SK-N-SH (cell line): ENCODE results near the gene CCL24. TPM values are rescaled to one million over a fixed set of nuclear protein-coding genes. Genes with fewer than 3 reads are reported as not detected.
"Not testable (repeated sequence)": the region's sequence is repeated elsewhere in the genome, so short reads cannot be mapped to it uniquely, and the experiment has no call there.

Experiments
- CTCF ChIA-PET: fragments of 300-600, 350-600 bp; formaldehyde crosslinking; extraction: SDS; loops from one replicate; lab custom pipeline; 2021; lab: Yijun Ruan, JAX
- POLR2A ChIA-PET: fragments of 350-600 bp; sonication (Branson Sonifier 250); formaldehyde crosslinking; extraction: SDS; loops from one replicate; lab custom pipeline; 2020; ENCODE audit warnings: antibody characterized with exemption, inconsistent platforms; lab: Yijun Ruan, JAX
- DNase-seq: peaks from one replicate; pipeline ENCODE4 v3.0.0; 2012
- H2AFZ ChIP-seq: fragments of 200-600 bp; sonication (generic); 2 replicates; pipeline ENCODE4 v1.8.1; 2016; ENCODE audit warnings: antibody characterized with exemption, mild to moderate bottlenecking, low read depth
- H3F3A ChIP-seq: fragments of 200-600 bp; sonication (generic); replicated peaks from 2 replicates; pipeline ENCODE3; 2016; ENCODE audit warnings: antibody characterized with exemption, mild to moderate bottlenecking; ENCODE audit not compliant: insufficient read depth
- H3K27ac ChIP-seq, 2 experiments: fragments of 200-500 bp in 1 of 2; fragments of 200-600 bp in 1 of 2; sonication (Bioruptor generic) in 1 of 2; sonication (generic), shearing (Covaris generic) in 1 of 2; 2 replicates each; pipeline versions ENCODE4 v1.5.1 to v1.6.1; 2014 to 2016; ENCODE audit warnings: low read depth in 2 of 2, inconsistent platforms in 1 of 2, low read length in 1 of 2, mild to moderate bottlenecking in 1 of 2, mixed read lengths in 1 of 2
- H3K27me3 ChIP-seq: fragments of 200-600 bp; sonication (generic), shearing (Covaris generic); 2 replicates; pipeline ENCODE4 v1.6.1; 2016; ENCODE audit warnings: mixed run types; ENCODE audit not compliant: insufficient read depth
- H3K36me3 ChIP-seq, 2 experiments: fragments of 200-500 bp in 1 of 2; fragments of 200-600 bp in 1 of 2; sonication (Bioruptor generic) in 1 of 2; sonication (generic) in 1 of 2; replicated peaks in 1 of 2; 2 replicates each; pipeline versions ENCODE3 to v1.5.1; 2014 to 2016; ENCODE audit warnings: low read length in 1 of 2, mild to moderate bottlenecking in 1 of 2; ENCODE audit not compliant: insufficient read depth in 2 of 2, control insufficient read depth in 1 of 2
- H3K4me1 ChIP-seq, 2 experiments: fragments of 200-500 bp in 1 of 2; fragments of 200-600 bp in 1 of 2; sonication (Bioruptor generic) in 1 of 2; sonication (generic), shearing (Covaris generic) in 1 of 2; 2 replicates each; pipeline versions ENCODE4 v1.5.1 to v1.6.1; 2014 to 2016; ENCODE audit warnings: low read depth in 1 of 2, low read length in 1 of 2, mixed run types in 1 of 2; ENCODE audit not compliant: insufficient read depth in 2 of 2, control insufficient read depth in 1 of 2
- H3K4me2 ChIP-seq: fragments of 200-600 bp; sonication (generic), shearing (Covaris generic); 2 replicates; pipeline ENCODE4 v1.6.1; 2017; ENCODE audit warnings: mixed run types
- H3K4me3 ChIP-seq, 2 experiments: fragments of 200-500 bp in 1 of 2; fragments of 200-600 bp in 1 of 2; sonication (Bioruptor generic) in 1 of 2; sonication (generic), shearing (Covaris generic) in 1 of 2; 2 replicates each; pipeline versions ENCODE4 v1.5.1 to v1.8.1; 2014 to 2016; ENCODE audit warnings: low read depth in 2 of 2, inconsistent platforms in 1 of 2, low read length in 1 of 2, mild to moderate bottlenecking in 1 of 2, mixed read lengths in 1 of 2, moderate library complexity in 1 of 2
- H3K79me2 ChIP-seq: fragments of 200-600 bp; sonication (generic); 2 replicates; pipeline ENCODE4 v1.8.1; 2017; ENCODE audit warnings: mild to moderate bottlenecking; ENCODE audit not compliant: insufficient read depth
- H3K9ac ChIP-seq: fragments of 200-600 bp; sonication (generic); 2 replicates; pipeline ENCODE4 v1.6.1; 2017; ENCODE audit warnings: mixed run types
- H3K9me2 ChIP-seq: fragments of 200-600 bp; sonication (generic); 2 replicates; pipeline ENCODE4 v1.6.1; 2017; ENCODE audit warnings: mixed run types
- H3K9me3 ChIP-seq: fragments of 200-600 bp; sonication (generic); 2 replicates; pipeline ENCODE4 v1.6.1; 2017; ENCODE audit warnings: mixed run types, mild to moderate bottlenecking, moderate library complexity
- H4K20me1 ChIP-seq: fragments of 200-600 bp; sonication (generic); 2 replicates; pipeline ENCODE4 v1.6.1; 2017; ENCODE audit warnings: mild to moderate bottlenecking, mixed run types; ENCODE audit not compliant: insufficient read depth
- CHD2 ChIP-seq: fragments of 150-350 bp; IDR thresholded peaks from 2 replicates; pipeline ENCODE4 v1.6.1; 2018; ENCODE audit warnings: low read length; ENCODE audit not compliant: partially characterized antibody
- CTCF ChIP-seq: fragments of 200-600 bp; sonication (generic); IDR thresholded peaks from 2 replicates; pipeline ENCODE4 v1.6.1; 2017; ENCODE audit warnings: antibody characterized with exemption, mild to moderate bottlenecking, moderate library complexity
- ELF1 ChIP-seq: IDR thresholded peaks from 2 replicates; pipeline ENCODE4 v1.4.0; 2012
- EZH2phosphoT487 ChIP-seq: fragments of 200-600 bp; sonication (generic); IDR thresholded peaks from 2 replicates; pipeline ENCODE4 v1.6.1; 2017; ENCODE audit warnings: low read depth, mixed run types, mild to moderate bottlenecking, antibody characterized with exemption, moderate library complexity, borderline replicate concordance
- FOXJ3 ChIP-seq: sonication (generic); formaldehyde crosslinking; IDR thresholded peaks from 2 replicates; pipeline ENCODE4 v1.5.1; 2020; ENCODE audit warnings: mild to moderate bottlenecking, missing genetic modification reagents
- GABPA ChIP-seq: IDR thresholded peaks from 2 replicates; pipeline ENCODE4 v1.4.0; 2012; ENCODE audit warnings: low read depth, mild to moderate bottlenecking
- MEF2A ChIP-seq: IDR thresholded peaks from 2 replicates; pipeline ENCODE4 v1.4.0; 2012; ENCODE audit warnings: low read depth, borderline replicate concordance
- PBX3 ChIP-seq: IDR thresholded peaks from 2 replicates; pipeline ENCODE4; 2012
- POLR2AphosphoS5 ChIP-seq: IDR thresholded peaks from 2 replicates; pipeline ENCODE4 v1.6.1; 2012; ENCODE audit warnings: low read depth, low read length
- RAD21 ChIP-seq: IDR thresholded peaks from 2 replicates; pipeline ENCODE4 v1.6.1; 2012; ENCODE audit warnings: mild to moderate bottlenecking, low read length
- RCOR1 ChIP-seq: fragments of 150-350 bp; IDR thresholded peaks from 2 replicates; pipeline ENCODE4 v1.6.1; 2017; ENCODE audit warnings: antibody characterized with exemption, low read length
- RFX5 ChIP-seq: IDR thresholded peaks from 2 replicates; pipeline ENCODE4 v1.6.1; 2012; ENCODE audit warnings: mild to moderate bottlenecking, improper control_type of control experiment, low read length
- RXRA ChIP-seq: IDR thresholded peaks from 2 replicates; pipeline ENCODE4 v1.4.0; 2012; ENCODE audit warnings: low read depth, mild to moderate bottlenecking, borderline replicate concordance
- SIN3A ChIP-seq: IDR thresholded peaks from 2 replicates; pipeline ENCODE4 v1.6.1; 2012; ENCODE audit warnings: low read depth, mild to moderate bottlenecking, low read length, moderate library complexity, borderline replicate concordance
- SMC3 ChIP-seq: IDR thresholded peaks from 2 replicates; pipeline ENCODE4 v1.6.1; 2012; ENCODE audit warnings: low read depth, low read length, improper control_type of control experiment
- TCF12 ChIP-seq: IDR thresholded peaks from 2 replicates; pipeline ENCODE4 v1.4.0; 2012
- YY1 ChIP-seq: IDR thresholded peaks from 2 replicates; pipeline ENCODE4 v1.4.0; 2012; ENCODE audit warnings: low read depth, mild to moderate bottlenecking
- ZBTB33 ChIP-seq: IDR thresholded peaks from 2 replicates; pipeline ENCODE4 v1.4.0; 2012; ENCODE audit warnings: low read depth, borderline replicate concordance
- WGBS: methylation state at CpG from one replicate; pipeline ENCODE4 v1.1.6; 2017; ENCODE audit warnings: low lambda C conversion rate; 5-methylcytosine and 5-hydroxymethylcytosine counted together
- polyA plus RNA-seq, 3 experiments: library from polyadenylated mRNA; depleted of rRNA; stranded (reverse); fragments of >200 nt; gene quantifications; 2 replicates each; pipeline ENCODE4 v1.2.3, GENCODE V29; 2012

Gene CCL24
- polyA plus RNA-seq, 1 of the 3 experiments (the other 2 are of a cell fraction): not detected

GRCh38 chr7:75847707-75848106, 34.1 kb upstream of the CCL24 start:
- ChIA-PET POLR2A (no interaction called here), CTCF (interaction anchor here (2.6 kb wide), 1 partner anchor 19 kb away, joined by 12 read pairs; no protein-coding TSS in a partner anchor)
- no peak overlapping the region for H3K27ac ChIP-seq
- H3K4me3 ChIP-seq: no peak overlapping the region
- H3K36me3 ChIP-seq: no peaks in the 10 kb centered on the region
- no peaks in the 10 kb centered on the region for H3F3A ChIP-seq
- TF ChIP-seq RFX5 (no peak), RCOR1 (no peak), ELF1 (no peak), ZBTB33 (no peak), TCF12 (no peak), SMC3 (no peak)
- TF ChIP-seq, all 33 proteins: peak for 0
- no peak for DNase-seq
- Histone ChIP-seq H3K27me3 (peaks cover 12% of the 10 kb centered on the region; the same call in 1 of the 2 replicates), H3K9me3 (no peaks in the 10 kb centered on the region), H3K9ac (no peak overlapping the region), H3K79me2 (no peaks in the 10 kb centered on the region), H4K20me1 (no peaks in the 10 kb centered on the region), H3K4me2 (no peak overlapping the region), H2AFZ (no peak overlapping the region), H3K9me2 (no peaks in the 10 kb centered on the region), H3K4me1 (peaks cover under 1 to 6% of the 10 kb centered on the region in 2 experiments; a peak in 1 of 4 replicates)
- WGBS: 76% methylated on average over 7 of the region's 7 CpGs

- H3K9ac ChIP-seq, H3K79me2 ChIP-seq, H3K4me1 ChIP-seq, H3K9me3 ChIP-seq, H4K20me1 ChIP-seq, H3K9me2 ChIP-seq, H3F3A ChIP-seq, POLR2A ChIA-PET, H3K36me3 ChIP-seq, H3K4me2 ChIP-seq, DNase-seq, H3K27ac ChIP-seq, H3K4me3 ChIP-seq, H2AFZ ChIP-seq: not testable (repeated sequence)
- H3K27me3 ChIP-seq: peaks cover 12% of the 10 kb centered on the region
- 76% methylated on average over 6 of the region's 6 CpGs for WGBS
- CTCF ChIA-PET: interaction anchor here (2.4 to 4.5 kb wide), 2 partner anchors 22 to 175 kb away, joined by 10 to 18 read pairs; no protein-coding TSS in a partner anchor
These were observed 31.5 kb upstream of the CCL24 start for GRCh38 chr7:75845132-75845531.

- no peaks in the 10 kb centered on the region for H3F3A ChIP-seq
- H3K4me1 ChIP-seq: peaks cover 2 to 9% of the 10 kb centered on the region in 2 experiments; a peak in 1 of 4 replicates
- no peak overlapping the region for H3K4me3 ChIP-seq
- H2AFZ ChIP-seq: no peak overlapping the region
- H3K9ac ChIP-seq: no peak overlapping the region
- ChIA-PET CTCF (interaction anchor here (2.4 to 4.5 kb wide), 2 partner anchors 23 to 176 kb away, joined by 10 to 18 read pairs; no protein-coding TSS in a partner anchor), POLR2A (no interaction called here)
- 72% methylated on average over 5 of the region's 5 CpGs for WGBS
- H3K79me2 ChIP-seq: no peaks in the 10 kb centered on the region
- DNase-seq: no peak
- no peak overlapping the region for H3K27ac ChIP-seq
- H3K27me3 ChIP-seq: peaks cover 12% of the 10 kb centered on the region
- no peaks in the 10 kb centered on the region for H3K36me3 ChIP-seq
- H3K4me2 ChIP-seq: no peak overlapping the region
- H3K9me2 ChIP-seq: no peaks in the 10 kb centered on the region
- H4K20me1 ChIP-seq: no peaks in the 10 kb centered on the region
- H3K9me3 ChIP-seq: no peaks in the 10 kb centered on the region
- no peak for TF ChIP-seq CTCF
- no peak for TF ChIP-seq CHD2
- no peak for TF ChIP-seq GABPA
- no peak for TF ChIP-seq SIN3A
- TF ChIP-seq POLR2AphosphoS5: no peak
- no peak for TF ChIP-seq ELF1
- TF ChIP-seq MEF2A: no peak
- TF ChIP-seq RAD21: no peak
- TF ChIP-seq FOXJ3 (CRISPR knock-in tag): no peak
- no peak for TF ChIP-seq PBX3
- TF ChIP-seq RXRA: no peak
- no peak for TF ChIP-seq YY1
- TF ChIP-seq EZH2phosphoT487: no peak
- no peak for TF ChIP-seq SMC3
These were observed 30.6 kb upstream of the CCL24 start for GRCh38 chr7:75844158-75844557.
